Spinal cord (tissue), 10 donors: Measurements from ENCODE around the gene ITFG2. TPM values are rescaled to one million over a fixed set of nuclear protein-coding genes. Genes with fewer than 3 reads are reported as not detected.

ENCODE experiments used
- DNase-seq, 6 donors: peaks; one replicate each; pipeline versions ENCODE4 v3.0.0 to v3.0.0-alpha.2; 2013 to 2015; ENCODE audit warnings: low spot score in 6 of 6, low read depth in 4 of 6
- H3K27ac ChIP-seq: one replicate; pipeline ENCODE4 v1.5.1; 2013; ENCODE audit warnings: low read depth, low read length, control low read depth
- H3K27me3 ChIP-seq: one replicate; pipeline ENCODE4 v1.6.1; 2013; ENCODE audit warnings: low read length; ENCODE audit not compliant: control insufficient read depth, insufficient read depth
- H3K36me3 ChIP-seq: one replicate; pipeline ENCODE4 v1.6.1; 2013; ENCODE audit warnings: low read length; ENCODE audit not compliant: control insufficient read depth, insufficient read depth
- H3K4me1 ChIP-seq: one replicate; pipeline ENCODE4 v1.6.1; 2013; ENCODE audit warnings: low read length; ENCODE audit not compliant: control insufficient read depth, insufficient read depth
- H3K4me3 ChIP-seq: one replicate; pipeline ENCODE4 v1.5.1; 2013; ENCODE audit warnings: low read depth, low read length, control low read depth
- H3K9me3 ChIP-seq: one replicate; pipeline ENCODE4 v1.6.1; 2013; ENCODE audit warnings: low read length; ENCODE audit not compliant: control insufficient read depth, insufficient read depth
- WGBS: methylation state at CpG from one replicate; pipeline ENCODE4 v1.1.5; 2013; ENCODE audit warnings: missing lambda C conversion rate; ENCODE audit not compliant: insufficient coverage; 5-methylcytosine and 5-hydroxymethylcytosine counted together
- polyA plus RNA-seq, 2 donors: library from polyadenylated mRNA; unstranded; fragments of 120-200 nt; gene quantifications; one replicate each; pipeline ENCODE4 v1.2.1, GENCODE V29; 2013; ENCODE audit not compliant: insufficient read length in 2 of 2
- total RNA-seq, 2 donors: library from RNA; depleted of rRNA in 1 of 2; stranded (reverse); fragments of 120-200 nt in 1 of 2; fragments of >200 nt in 1 of 2; gene quantifications; one replicate each; pipeline versions ENCODE4 v1.2.3 to v1.2.4, GENCODE V29; 2013 to 2014
- donor health status: healthy.

The ITFG2 gene
- total and polyA plus RNA-seq, 4 donors = 12.7 to 46.1 (median 35.7) TPM

DNA sequence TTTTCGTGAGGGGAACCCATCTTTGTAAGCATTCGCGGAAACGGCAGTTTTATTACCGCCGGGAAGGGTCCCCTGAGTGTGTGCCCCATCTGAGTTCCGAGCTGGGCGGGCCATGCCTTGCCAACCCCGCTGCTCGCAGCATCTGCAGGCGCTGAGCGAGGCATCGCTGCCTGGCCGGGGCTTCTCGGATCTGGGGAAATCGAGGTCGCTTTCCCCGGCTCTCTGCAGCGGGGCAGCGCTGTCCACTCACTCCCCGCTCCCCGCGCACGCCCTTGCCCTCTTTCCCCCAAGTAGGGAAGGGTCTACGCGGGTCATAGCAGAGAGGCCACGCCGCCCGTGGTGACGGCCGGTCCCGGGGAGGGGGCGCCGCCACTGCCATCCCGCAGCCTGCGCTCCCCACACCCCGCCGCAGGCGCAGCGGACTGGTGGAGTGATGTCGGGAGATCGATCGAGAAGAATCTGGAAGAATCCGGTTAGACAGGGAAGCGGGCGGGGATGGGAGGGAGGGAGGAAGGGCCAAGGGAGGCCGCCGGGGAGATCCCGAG, 18.2 kb upstream of the ITFG2 start:
- Histone ChIP-seq H3K36me3 (peaks cover 19% of the 10 kb centered on the region), H3K9me3 (no peaks in the 10 kb centered on the region), H3K27ac (peak overlapping the region; percentile 87), H3K4me1 (peaks cover 28% of the 10 kb centered on the region), H3K4me3 (peak overlapping the region; percentile 61), H3K27me3 (no peaks in the 10 kb centered on the region)
- DNase-seq = peak in 2 of 6 donors; percentile 66 to 71
- under 1% methylated on average over 49 of the region's 49 CpGs for WGBS

DNA sequence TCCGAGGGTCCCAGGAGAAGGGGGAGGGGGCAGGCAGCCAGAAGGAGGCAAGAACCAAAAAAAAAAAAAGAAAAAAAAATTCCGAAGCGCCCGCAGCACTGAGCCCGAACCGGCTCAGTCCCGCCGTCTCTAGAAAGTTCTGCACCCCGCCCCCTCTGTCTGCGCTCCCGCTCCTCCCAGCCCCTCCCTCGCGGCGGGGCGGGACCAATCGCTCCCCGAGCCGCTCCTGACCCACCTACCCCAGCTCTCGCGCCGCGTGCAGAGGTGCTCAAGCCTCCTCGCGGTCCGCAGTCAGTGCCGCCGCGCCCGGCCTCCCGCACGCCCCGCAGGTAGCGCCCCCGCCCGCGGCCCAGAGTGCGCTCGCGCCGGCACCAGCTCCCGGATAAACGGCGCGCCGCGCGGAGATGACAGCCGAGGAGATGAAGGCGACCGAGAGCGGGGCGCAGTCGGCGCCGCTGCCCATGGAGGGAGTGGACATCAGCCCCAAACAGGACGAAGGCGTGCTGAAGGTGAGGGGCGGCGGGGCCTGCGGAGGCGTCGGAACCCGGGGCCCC, 17.7 kb upstream of the ITFG2 start, which contains the start of gene FKBP4:
Gene FKBP4 (plus strand): TSS at position 235 of the 554 bp plus-strand sequence. CDS start 170 bp downstream, at position 405.
- Histone ChIP-seq H3K27me3 (no peaks in the 10 kb centered on the region), H3K9me3 (no peaks in the 10 kb centered on the region), H3K27ac (peak within 1 kb of the TSS; percentile 87), H3K4me3 (peak within 1 kb of the TSS; percentile 80), H3K4me1 (peaks cover 28% of the 10 kb centered on the region), H3K36me3 (peaks cover 25% of the 10 kb centered on the region)
- under 1% methylated on average over 62 of the region's 63 CpGs for WGBS
- DNase-seq = peak; percentile 64 to 97 (median 82)

DNA sequence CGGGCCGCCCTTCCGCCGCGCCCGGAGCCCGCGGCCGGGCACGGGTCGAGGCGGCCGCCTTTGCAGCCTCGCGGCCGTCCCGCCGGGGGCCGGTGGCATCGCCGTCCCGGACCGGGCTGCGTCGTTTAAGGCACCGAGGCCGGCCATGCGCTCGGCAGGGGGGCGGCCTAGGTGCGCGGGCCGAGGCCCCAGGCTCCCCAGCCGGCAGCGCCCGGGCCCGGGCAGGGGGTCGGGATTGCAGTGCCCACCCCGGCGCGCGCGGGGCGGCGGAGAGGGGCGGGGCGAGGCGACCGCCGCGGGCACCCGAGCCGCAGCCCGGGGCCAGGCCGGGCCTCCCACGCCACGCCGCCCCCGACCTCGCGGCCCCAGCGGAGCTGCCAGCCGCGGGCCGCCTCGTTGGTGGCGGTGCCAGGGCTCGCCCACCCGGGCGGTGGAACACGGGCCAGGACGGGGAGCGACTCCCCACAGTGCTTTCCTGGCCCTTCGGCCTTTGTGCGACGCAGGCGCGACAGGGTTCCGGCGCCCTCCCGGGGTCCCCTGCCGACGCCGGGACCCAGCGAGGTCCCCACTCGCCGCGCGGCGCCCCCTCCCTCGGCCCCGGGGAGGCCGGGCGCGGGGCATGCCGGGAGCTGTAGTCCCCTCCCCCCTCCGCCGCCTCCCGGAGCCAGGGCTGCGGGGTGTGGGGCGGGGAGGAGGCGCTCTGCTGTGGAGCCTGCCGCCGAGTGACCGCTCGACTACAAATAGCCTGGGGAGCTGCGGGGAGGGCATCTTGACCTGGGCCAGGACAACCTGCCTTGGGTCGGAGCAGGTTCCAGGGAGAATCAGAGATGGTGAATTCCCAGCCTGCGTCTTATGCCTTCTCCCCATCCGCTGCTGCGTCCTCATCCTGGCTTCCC, 16.9 kb upstream of the ITFG2 start:
- Histone ChIP-seq H3K27me3 (no peaks in the 10 kb centered on the region), H3K27ac (peak overlapping the region; percentile 87), H3K9me3 (no peaks in the 10 kb centered on the region), H3K36me3 (peaks cover 32% of the 10 kb centered on the region), H3K4me3 (peak overlapping the region; percentile 80), H3K4me1 (peaks cover 28% of the 10 kb centered on the region)
- peak in 5 of 6 donors; percentile 36 to 94 (median 69) for DNase-seq
- under 1% methylated on average over 110 of the region's 111 CpGs for WGBS

DNA sequence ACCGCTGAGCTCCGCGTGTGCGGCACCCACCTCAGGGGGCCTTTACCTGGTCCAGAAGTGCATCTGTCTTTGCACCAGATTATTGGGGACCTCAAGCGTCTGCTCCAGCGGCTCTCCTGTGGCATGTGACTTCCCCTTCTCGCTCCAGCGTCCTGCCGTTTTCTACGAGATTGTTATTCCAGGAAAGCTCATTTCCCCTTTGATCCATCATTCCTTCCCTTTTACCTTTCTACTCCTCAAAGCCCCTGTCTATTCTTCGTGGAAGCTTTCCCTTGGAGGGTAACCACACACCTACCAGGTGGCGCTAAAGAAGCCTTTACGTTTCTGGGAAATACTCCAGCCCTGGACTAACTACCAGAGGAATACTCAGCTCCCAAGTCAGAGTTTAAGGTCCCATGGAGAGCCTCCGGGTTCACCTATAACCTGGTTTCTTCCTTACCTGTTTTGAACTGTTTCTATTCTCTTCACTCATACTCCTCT, 16.2 kb upstream of the ITFG2 start:
- H3K36me3 ChIP-seq = peaks cover 39% of the 10 kb centered on the region
- peak overlapping the region; percentile 51 for H3K27ac ChIP-seq
- H3K4me3 ChIP-seq = peak overlapping the region; percentile 80
- no peaks in the 10 kb centered on the region for H3K27me3 ChIP-seq
- H3K9me3 ChIP-seq = no peaks in the 10 kb centered on the region
- WGBS = 9% methylated on average over 14 of the region's 14 CpGs
- peaks cover 33% of the 10 kb centered on the region for H3K4me1 ChIP-seq
- DNase-seq = peak in 1 of 6 donors; percentile 28

- Histone ChIP-seq H3K4me1 (peaks cover 35% of the 10 kb centered on the region), H3K27me3 (no peaks in the 10 kb centered on the region), H3K27ac (no peak overlapping the region), H3K36me3 (peaks cover 53% of the 10 kb centered on the region), H3K9me3 (no peaks in the 10 kb centered on the region), H3K4me3 (no peak overlapping the region)
- DNase-seq = no peak
- WGBS = 88% methylated on average over 5 of the region's 7 CpGs
Measured at GRCh38 chr12:2797721-2798418, 14.6 kb upstream of the ITFG2 start.

GRCh38 chr12:2800046-2800570, 12.4 kb upstream of the ITFG2 start:
- 95% methylated on average over 3 of the region's 3 CpGs for WGBS
- DNase-seq = no peak
- H3K4me3 ChIP-seq = no peak overlapping the region
- peaks cover 72% of the 10 kb centered on the region for H3K36me3 ChIP-seq
- H3K4me1 ChIP-seq = peaks cover 22% of the 10 kb centered on the region
- no peak overlapping the region for H3K27ac ChIP-seq
- H3K9me3 ChIP-seq = no peaks in the 10 kb centered on the region
- no peaks in the 10 kb centered on the region for H3K27me3 ChIP-seq

DNA sequence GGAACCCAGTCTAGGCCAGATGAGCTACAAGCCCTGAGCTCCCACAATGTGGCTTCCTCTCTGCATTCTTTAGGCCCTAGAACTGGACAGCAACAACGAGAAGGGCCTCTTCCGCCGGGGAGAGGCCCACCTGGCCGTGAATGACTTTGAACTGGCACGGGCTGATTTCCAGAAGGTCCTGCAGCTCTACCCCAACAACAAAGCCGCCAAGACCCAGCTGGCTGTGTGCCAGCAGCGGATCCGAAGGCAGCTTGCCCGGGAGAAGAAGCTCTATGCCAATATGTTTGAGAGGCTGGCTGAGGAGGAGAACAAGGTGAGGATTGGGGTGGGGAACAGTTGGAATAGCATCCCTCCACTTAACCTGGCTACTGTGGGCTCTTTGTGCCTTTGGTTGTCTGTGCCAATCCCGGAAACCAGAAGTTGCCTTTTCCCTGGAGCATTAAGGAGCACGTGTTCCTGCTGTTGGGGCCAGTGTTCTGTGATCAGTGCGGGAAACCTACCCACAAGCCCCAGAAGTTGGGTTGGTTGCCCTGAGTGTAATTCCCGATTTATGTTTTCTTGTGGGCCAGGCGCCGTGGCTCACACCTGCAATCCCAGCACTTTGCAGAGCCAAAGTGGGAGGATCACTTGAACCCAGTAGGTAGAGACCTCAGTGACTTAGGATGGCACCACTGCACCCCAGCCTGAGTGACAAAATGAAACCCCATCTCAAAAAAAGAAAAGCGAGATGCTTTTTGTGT, 11.3 kb upstream of the ITFG2 start:
- Histone ChIP-seq H3K36me3 (peaks cover 72% of the 10 kb centered on the region), H3K27ac (no peak overlapping the region), H3K27me3 (no peaks in the 10 kb centered on the region), H3K4me3 (no peak overlapping the region), H3K9me3 (no peaks in the 10 kb centered on the region), H3K4me1 (peaks cover 18% of the 10 kb centered on the region)
- WGBS = 64% methylated on average over 8 of the region's 16 CpGs
- DNase-seq = peak in 2 of 6 donors; percentile 32 to 41

GRCh38 chr12:2803635-2804392, 8.7 kb upstream of the ITFG2 start:
- Histone ChIP-seq H3K4me3 (no peak overlapping the region), H3K27ac (no peak overlapping the region), H3K4me1 (peaks cover 7% of the 10 kb centered on the region), H3K9me3 (no peaks in the 10 kb centered on the region), H3K27me3 (no peaks in the 10 kb centered on the region), H3K36me3 (peaks cover 57% of the 10 kb centered on the region)
- no peak for DNase-seq
- WGBS = 87% methylated on average over 5 of the region's 7 CpGs
